ENCODE measurements around the gene CAMKMT.

- TF ChIP-seq YY1 (IDR thresholded peaks at IDR 0.05; ENCODE audit: insufficient read depth, insufficient read length) (no peak), ZNF274 (IDR thresholded peaks at IDR 0.05; ENCODE audit: low read depth, low read length) (no peak), SUZ12 (IDR thresholded peaks at IDR 0.05; ENCODE audit: extremely low read depth, insufficient read depth, insufficient read length) (no peak)
Observed at GRCh38 chr2:44442019-44442418, 80.3 kb downstream of the CAMKMT start.

All from NT2/D1 (cell line).